ENCODE results near the gene GFPT1. TPM values are rescaled to one million over a fixed set of nuclear protein-coding genes. Genes with fewer than 3 reads are reported as not detected.

GFPT1 gene
- total and polyA plus RNA-seq, 9 of the 15 experiments (the other 6 are each of a cell fraction or from before 2014, with no cell fraction given), result 6.6 to 38.3 (median 15.9) TPM

- TF ChIP-seq, protein P1, sequence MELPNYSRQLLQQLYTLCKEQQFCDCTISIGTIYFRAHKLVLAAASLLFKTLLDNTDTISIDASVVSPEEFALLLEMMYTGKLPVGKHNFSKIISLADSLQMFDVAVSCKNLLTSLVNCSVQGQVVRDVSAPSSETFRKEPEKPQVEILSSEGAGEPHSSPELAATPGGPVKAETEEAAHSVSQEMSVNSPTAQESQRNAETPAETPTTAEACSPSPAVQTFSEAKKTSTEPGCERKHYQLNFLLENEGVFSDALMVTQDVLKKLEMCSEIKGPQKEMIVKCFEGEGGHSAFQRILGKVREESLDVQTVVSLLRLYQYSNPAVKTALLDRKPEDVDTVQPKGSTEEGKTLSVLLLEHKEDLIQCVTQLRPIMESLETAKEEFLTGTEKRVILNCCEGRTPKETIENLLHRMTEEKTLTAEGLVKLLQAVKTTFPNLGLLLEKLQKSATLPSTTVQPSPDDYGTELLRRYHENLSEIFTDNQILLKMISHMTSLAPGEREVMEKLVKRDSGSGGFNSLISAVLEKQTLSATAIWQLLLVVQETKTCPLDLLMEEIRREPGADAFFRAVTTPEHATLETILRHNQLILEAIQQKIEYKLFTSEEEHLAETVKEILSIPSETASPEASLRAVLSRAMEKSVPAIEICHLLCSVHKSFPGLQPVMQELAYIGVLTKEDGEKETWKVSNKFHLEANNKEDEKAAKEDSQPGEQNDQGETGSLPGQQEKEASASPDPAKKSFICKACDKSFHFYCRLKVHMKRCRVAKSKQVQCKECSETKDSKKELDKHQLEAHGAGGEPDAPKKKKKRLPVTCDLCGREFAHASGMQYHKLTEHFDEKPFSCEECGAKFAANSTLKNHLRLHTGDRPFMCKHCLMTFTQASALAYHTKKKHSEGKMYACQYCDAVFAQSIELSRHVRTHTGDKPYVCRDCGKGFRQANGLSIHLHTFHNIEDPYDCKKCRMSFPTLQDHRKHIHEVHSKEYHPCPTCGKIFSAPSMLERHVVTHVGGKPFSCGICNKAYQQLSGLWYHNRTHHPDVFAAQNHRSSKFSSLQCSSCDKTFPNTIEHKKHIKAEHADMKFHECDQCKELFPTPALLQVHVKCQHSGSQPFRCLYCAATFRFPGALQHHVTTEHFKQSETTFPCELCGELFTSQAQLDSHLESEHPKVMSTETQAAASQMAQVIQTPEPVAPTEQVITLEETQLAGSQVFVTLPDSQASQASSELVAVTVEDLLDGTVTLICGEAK (IDR thresholded peaks at IDR 0.05), result 0 out of 2 replicates have a peak, but pooled peaks have one; percentile 41
- TF ChIP-seq, protein P1 (CRISPR knock-in tag; IDR thresholded peaks at IDR 0.05), result no peak
- TF ChIP-seq POLR2H (tag; IDR thresholded peaks at IDR 0.05; ENCODE audit: low read depth) (peak; percentile 50; the same call in 1 of the 2 replicates), BACH1 (tag; IDR thresholded peaks at IDR 0.05) (no peak), ETV1 (tag; conservative IDR thresholded peaks at IDR 0.05; ENCODE audit: low read depth) (0 out of 2 replicates have a peak, but pooled peaks have one; percentile 20), SREBF2 (CRISPR knock-in tag; IDR thresholded peaks at IDR 0.05) (no peak), YY1 (IDR thresholded peaks at IDR 0.05; ENCODE audit: borderline replicate concordance in 1 of 3, control insufficient read depth in 1 of 3, extremely low read depth in 1 of 3, insufficient read depth in 3 of 3, insufficient read length in 1 of 3, insufficient replicate concordance in 2 of 3, low read depth in 1 of 3, low read length in 2 of 3) (peak in 2 of 3 experiments; percentile 64 to 70), NFIX (CRISPR knock-in tag; IDR thresholded peaks at IDR 0.05; ENCODE audit: low read depth) (no peak), ZNF79 (CRISPR knock-in tag; IDR thresholded peaks at IDR 0.05; ENCODE audit: low read depth) (no peak), GTF2A2 (tag; IDR thresholded peaks at IDR 0.05) (0 out of 2 replicates have a peak, but pooled peaks have one; percentile 36), IRF2 (CRISPR knock-in tag; IDR thresholded peaks at IDR 0.05) (no peak), CC2D1A (IDR thresholded peaks at IDR 0.05) (no peak), MAFF (IDR thresholded peaks at IDR 0.05; ENCODE audit: low read length) (no peak), TAF1 (IDR thresholded peaks at IDR 0.05; ENCODE audit: control insufficient read depth, extremely low read depth, insufficient read depth, low read length, severe bottlenecking) (peak; percentile 90), ZNF644 (tag; IDR thresholded peaks at IDR 0.05; ENCODE audit: low read depth) (no peak)
Observed at GRCh38 chr2:69386789-69387734, at the start of gene GFPT1 (continued).
